IMR-90 (cell line): Measurements from ENCODE around the gene PGRMC1. TPM values are rescaled to one million over a fixed set of nuclear protein-coding genes. Genes with fewer than 3 reads are reported as not detected.

Experiments
- ATAC-seq: fragments of 200-7000 bp; cut with Tn5 transposase; 2 replicates; pipeline ENCODE4 v1.9.1; 2020; ENCODE audit warnings: low read depth, mild to moderate bottlenecking, moderate library complexity
- BruUV-seq: library from RNA; stranded (reverse); fragments of 400-500 nt; replicated peaks from 2 replicates; lab custom pipeline; 2021; lab: Mats Ljungman, UMichigan
- CTCF ChIA-PET: fragments of 300-600 bp; formaldehyde crosslinking; extraction: SDS; loops from one replicate; lab custom pipeline; 2021; ENCODE audit warnings: antibody characterized with exemption; lab: Yijun Ruan, JAX
- POLR2A ChIA-PET: fragments of 300-600 bp; sonication (Branson Sonifier 250); formaldehyde crosslinking; loops from one replicate; lab custom pipeline; 2022; ENCODE audit warnings: antibody characterized with exemption; ENCODE audit not compliant: unreplicated experiment; lab: Charles Lee
- DNase-seq: peaks from one replicate; pipeline ENCODE4 v3.0.0; 2013
- H2AFZ ChIP-seq: replicated peaks from 2 replicates; pipeline ENCODE3; 2013; ENCODE audit warnings: low read length, mild to moderate bottlenecking; ENCODE audit not compliant: poor library complexity
- H2AK5ac ChIP-seq: 2 replicates; pipeline ENCODE4 v1.6.1; 2013; ENCODE audit warnings: low read depth, low read length, inconsistent platforms
- H2AK9ac ChIP-seq: replicated peaks from 2 replicates; pipeline ENCODE3; 2013; ENCODE audit warnings: mild to moderate bottlenecking, low read depth, low read length, moderate library complexity; ENCODE audit not compliant: poor library complexity
- H2BK120ac ChIP-seq: 2 replicates; pipeline ENCODE4 v1.6.1; 2013; ENCODE audit warnings: low read depth, low read length, inconsistent platforms
- H2BK15ac ChIP-seq: 3 replicates; pipeline ENCODE4 v1.6.1; 2013; ENCODE audit warnings: low read depth, low read length, inconsistent platforms
- H2BK20ac ChIP-seq: 2 replicates; pipeline ENCODE4 v1.6.1; 2013; ENCODE audit warnings: low read depth, mild to moderate bottlenecking, inconsistent platforms, low read length, moderate library complexity
- H2BK5ac ChIP-seq: 2 replicates; pipeline ENCODE4 v1.6.1; 2013; ENCODE audit warnings: mild to moderate bottlenecking, low read depth, low read length, inconsistent platforms; ENCODE audit not compliant: poor library complexity, severe bottlenecking
- H3K14ac ChIP-seq: replicated peaks from 2 replicates; pipeline ENCODE4 v1.6.1; 2013; ENCODE audit warnings: low read depth, low read length, inconsistent platforms
- H3K18ac ChIP-seq: 2 replicates; pipeline ENCODE4 v1.6.1; 2013; ENCODE audit warnings: low read depth, low read length, control low read depth
- H3K23ac ChIP-seq: 2 replicates; pipeline ENCODE4 v1.6.1; 2013; ENCODE audit warnings: low read depth, low read length, inconsistent platforms
- H3K27ac ChIP-seq: 2 replicates; pipeline ENCODE4 v1.5.1; 2013; ENCODE audit warnings: mild to moderate bottlenecking, control low read depth, low read length; ENCODE audit not compliant: insufficient read depth
- H3K27me3 ChIP-seq: 2 replicates; pipeline ENCODE4 v1.6.1; 2013; ENCODE audit warnings: low read length; ENCODE audit not compliant: control insufficient read depth, insufficient read depth
- H3K36me3 ChIP-seq: 2 replicates; pipeline ENCODE4 v1.6.1; 2013; ENCODE audit warnings: low read length, mixed read lengths; ENCODE audit not compliant: control insufficient read depth, insufficient read depth
- H3K4ac ChIP-seq: 2 replicates; pipeline ENCODE4 v1.6.1; 2013; ENCODE audit warnings: low read depth, low read length, inconsistent platforms
- H3K4me1 ChIP-seq: 2 replicates; pipeline ENCODE4 v1.6.1; 2013; ENCODE audit warnings: low read length, mixed read lengths; ENCODE audit not compliant: control insufficient read depth, insufficient read depth
- H3K4me2 ChIP-seq: 2 replicates; pipeline ENCODE4 v1.6.1; 2013; ENCODE audit warnings: low read depth, mild to moderate bottlenecking, control low read depth, low read length, moderate library complexity
- H3K4me3 ChIP-seq: 2 replicates; pipeline ENCODE4 v1.5.1; 2013; ENCODE audit warnings: low read depth, mild to moderate bottlenecking, control low read depth, low read length, moderate library complexity; ENCODE audit not compliant: insufficient read depth
- H3K56ac ChIP-seq: 2 replicates; pipeline ENCODE4 v1.6.1; 2013; ENCODE audit warnings: low read length, inconsistent platforms; ENCODE audit not compliant: insufficient read depth; ENCODE audit errors: extremely low read depth
- H3K79me1 ChIP-seq, 2 experiments: 2 replicates each; pipeline ENCODE4 v1.6.1; 2013; ENCODE audit warnings: low read length in 2 of 2, inconsistent platforms in 1 of 2, low read depth in 1 of 2
- H3K9ac ChIP-seq: 2 replicates; pipeline ENCODE4 v1.6.1; 2013; ENCODE audit warnings: low read depth, low read length, control low read depth
- H3K9me1 ChIP-seq: 2 replicates; pipeline ENCODE4 v1.6.1; 2013; ENCODE audit warnings: low read length, inconsistent platforms; ENCODE audit not compliant: insufficient read depth
- H3K9me3 ChIP-seq: 2 replicates; pipeline ENCODE4 v1.6.1; 2013; ENCODE audit warnings: low read length; ENCODE audit not compliant: control insufficient read depth, insufficient read depth
- H4K20me1 ChIP-seq: 2 replicates; pipeline ENCODE4 v1.6.1; 2013; ENCODE audit warnings: low read length, inconsistent platforms; ENCODE audit not compliant: insufficient read depth
- H4K5ac ChIP-seq: 2 replicates; pipeline ENCODE4 v1.6.1; 2013; ENCODE audit warnings: mild to moderate bottlenecking, low read depth, low read length, control low read depth
- H4K8ac ChIP-seq, 2 experiments: 2 replicates each; pipeline ENCODE4 v1.6.1; 2013; ENCODE audit warnings: low read depth in 2 of 2, low read length in 2 of 2, control low read depth in 1 of 2, inconsistent platforms in 1 of 2
- H4K91ac ChIP-seq: 2 replicates; pipeline ENCODE4 v1.6.1; 2013; ENCODE audit warnings: low read depth, low read length, inconsistent platforms; ENCODE audit not compliant: insufficient read depth
- BHLHE40 ChIP-seq: fragments of 150-350 bp; IDR thresholded peaks from 2 replicates; pipeline ENCODE4 v1.6.1; 2016; ENCODE audit warnings: mild to moderate bottlenecking, low read depth, low read length
- CEBPB ChIP-seq: IDR thresholded peaks from 2 replicates; pipeline ENCODE4 v1.6.1; 2012; ENCODE audit warnings: low read depth, low read length, improper control_type of control experiment
- CHD1 ChIP-seq: IDR thresholded peaks from 2 replicates; pipeline ENCODE4 v1.6.1; 2012; ENCODE audit warnings: low read depth, low read length, improper control_type of control experiment
- CTCF ChIP-seq: conservative IDR thresholded peaks from 2 replicates; pipeline ENCODE4 v1.5.1; 2012; ENCODE audit warnings: mild to moderate bottlenecking, low read depth, low read length, improper control_type of control experiment
- ELK1 ChIP-seq: fragments of 150-350 bp; IDR thresholded peaks from 2 replicates; pipeline ENCODE4 v1.6.1; 2016; ENCODE audit warnings: low read depth, mild to moderate bottlenecking, low read length, moderate library complexity, borderline replicate concordance
- FOS ChIP-seq: fragments of 150-350 bp; IDR thresholded peaks from 2 replicates; pipeline ENCODE4 v1.6.1; 2016; ENCODE audit warnings: low read depth, low read length
- MAFK ChIP-seq: IDR thresholded peaks from 2 replicates; pipeline ENCODE4 v1.6.1; 2012; ENCODE audit warnings: low read depth, low read length, improper control_type of control experiment
- MAZ ChIP-seq: IDR thresholded peaks from 2 replicates; pipeline ENCODE4 v1.6.1; 2012; ENCODE audit warnings: low read depth, mild to moderate bottlenecking, low read length, improper control_type of control experiment, moderate library complexity, borderline replicate concordance
- MXI1 ChIP-seq: IDR thresholded peaks from 2 replicates; pipeline ENCODE4 v1.6.1; 2012; ENCODE audit warnings: low read depth, mild to moderate bottlenecking, low read length, moderate library complexity, borderline replicate concordance
- NFE2L2 ChIP-seq: fragments of 150-350 bp; IDR thresholded peaks from 2 replicates; pipeline ENCODE4 v1.6.1; 2016; ENCODE audit warnings: low read depth, mild to moderate bottlenecking, low read length
- POLR2A ChIP-seq: IDR thresholded peaks from 2 replicates; pipeline ENCODE4 v1.6.1; 2012; ENCODE audit warnings: mild to moderate bottlenecking, low read depth, low read length
- RAD21 ChIP-seq: IDR thresholded peaks from 2 replicates; pipeline ENCODE4 v1.6.1; 2012; ENCODE audit warnings: low read length, improper control_type of control experiment
- RCOR1 ChIP-seq: IDR thresholded peaks from 2 replicates; pipeline ENCODE4 v1.6.1; 2012; ENCODE audit warnings: mild to moderate bottlenecking, low read length, improper control_type of control experiment; ENCODE audit not compliant: insufficient replicate concordance
- RFX5 ChIP-seq: IDR thresholded peaks from 2 replicates; pipeline ENCODE4 v1.8.0; 2012; ENCODE audit warnings: low read depth, mild to moderate bottlenecking, low read length, moderate library complexity
- SMC3 ChIP-seq: fragments of 150-350 bp; IDR thresholded peaks from 2 replicates; pipeline ENCODE4 v1.6.1; 2016; ENCODE audit warnings: low read depth, mild to moderate bottlenecking, antibody characterized with exemption, low read length, moderate library complexity
- WGBS, 2 experiments: methylation state at CpG; one replicate each; pipeline versions ENCODE4 v1.1.5 to v1.1.7; 2013; ENCODE audit warnings: missing lambda C conversion rate in 2 of 2; ENCODE audit not compliant: insufficient read length in 1 of 2; ENCODE audit errors: extremely low coverage in 2 of 2; 5-methylcytosine and 5-hydroxymethylcytosine counted together
- dilution Hi-C: fragments of 300-500 bp; cut with HindIII; formaldehyde crosslinking; loops from one replicate; pipeline ENCODE4 v1.14.3; 2018; ENCODE audit warnings: low sequenced_read_pairs; ENCODE audit not compliant: unreplicated experiment
- in situ Hi-C: fragments of 300-500 bp; cut with MboI; formaldehyde crosslinking; loops from 3 replicates; pipeline ENCODE4 v1.14.3; 2019; ENCODE audit warnings: low sequenced_read_pairs, inconsistent platforms, mixed read lengths
- intact Hi-C: fragments of 100-400 bp; cut with micrococcal nuclease; formaldehyde crosslinking; loops from 2 replicates; pipeline ENCODE4 v1.10.0; 2022
- polyA plus RNA-seq, 3 experiments: library from polyadenylated mRNA; depleted of rRNA; stranded (reverse); fragments of >200 nt; gene quantifications; 2 replicates each; pipeline ENCODE4 v1.2.3, GENCODE V29; 2012; ENCODE audit warnings: low replicate concordance in 1 of 3
- total RNA-seq: library from RNA; depleted of rRNA; stranded (reverse); fragments of >200 nt; gene quantifications from 2 replicates; pipeline ENCODE4 v1.2.3, GENCODE V29; 2012
- TF ChIP-seq, protein P1 (sequence below): fragments of 150-350 bp; IDR thresholded peaks from 2 replicates; pipeline ENCODE4 v1.6.1; 2017; ENCODE audit warnings: mild to moderate bottlenecking, antibody characterized with exemption, low read length, low read depth

The PGRMC1 gene
- total and polyA plus RNA-seq, 2 of the 4 experiments (the other 2 are of a cell fraction): 58.5 to 75.3 TPM

GRCh38 chrX:119249891-119250290 lies 13.8 kb downstream of the PGRMC1 start:
- in situ Hi-C loops (no loop called here), intact Hi-C loops (no loop called here), dilution Hi-C loops (no loop called here)
- no peak overlapping the region for H2BK15ac ChIP-seq
- H3K79me1 ChIP-seq: no peaks in the 10 kb centered on the region
- H3K4me3 ChIP-seq: no peak overlapping the region
- no peak overlapping the region for H3K9ac ChIP-seq
- H3K14ac ChIP-seq: no peak overlapping the region
- H2AK5ac ChIP-seq: no peak overlapping the region
- no peak overlapping the region for H4K8ac ChIP-seq
- H3K18ac ChIP-seq: no peak overlapping the region
- no peak overlapping the region for H2BK5ac ChIP-seq
- no TSS peak for BruUV-seq
- H2AFZ ChIP-seq: no peak overlapping the region
- H3K4me1 ChIP-seq: no peaks in the 10 kb centered on the region
- H2AK9ac ChIP-seq: no peak overlapping the region
- H3K56ac ChIP-seq: no peak overlapping the region
- no peak overlapping the region for H3K4ac ChIP-seq
- no peak overlapping the region for H4K91ac ChIP-seq
- no peak overlapping the region for H3K4me2 ChIP-seq
- peaks cover 3% of the 10 kb centered on the region; the same call in 1 of the 2 replicates for H3K36me3 ChIP-seq
- H3K9me1 ChIP-seq: no peaks in the 10 kb centered on the region
- CTCF ChIA-PET: interaction anchor here (0.5 kb wide), 1 partner anchor 28 kb away, joined by 4 read pairs; no protein-coding TSS in a partner anchor
- POLR2A ChIA-PET: no interaction called here
- H3K23ac ChIP-seq: no peak overlapping the region
- H4K20me1 ChIP-seq: no peaks in the 10 kb centered on the region
- DNase-seq: no peak
- ATAC-seq: no peak
- no peak for TF ChIP-seq CEBPB
- no peak for TF ChIP-seq CHD1
- no peak for TF ChIP-seq MXI1
- no peak for TF ChIP-seq SMC3
- TF ChIP-seq BHLHE40: no peak
- TF ChIP-seq RAD21: no peak
- TF ChIP-seq, protein P1, sequence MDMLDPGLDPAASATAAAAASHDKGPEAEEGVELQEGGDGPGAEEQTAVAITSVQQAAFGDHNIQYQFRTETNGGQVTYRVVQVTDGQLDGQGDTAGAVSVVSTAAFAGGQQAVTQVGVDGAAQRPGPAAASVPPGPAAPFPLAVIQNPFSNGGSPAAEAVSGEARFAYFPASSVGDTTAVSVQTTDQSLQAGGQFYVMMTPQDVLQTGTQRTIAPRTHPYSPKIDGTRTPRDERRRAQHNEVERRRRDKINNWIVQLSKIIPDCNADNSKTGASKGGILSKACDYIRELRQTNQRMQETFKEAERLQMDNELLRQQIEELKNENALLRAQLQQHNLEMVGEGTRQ: no peak
- no peak for TF ChIP-seq FOS
- no peak for TF ChIP-seq RCOR1
- no peak for TF ChIP-seq ELK1
- TF ChIP-seq RFX5: no peak
- no peak for TF ChIP-seq POLR2A
- TF ChIP-seq MAZ: no peak
- TF ChIP-seq NFE2L2: no peak
- no peak for TF ChIP-seq CTCF
- TF ChIP-seq MAFK: no peak
- no CpG with 5 or more reads among the region's 3 CpGs for WGBS, 2 experiments
- H3K9me3 ChIP-seq: no peaks in the 10 kb centered on the region
- H2BK20ac ChIP-seq: no peak overlapping the region
- H2BK120ac ChIP-seq: no peak overlapping the region
- no peak overlapping the region for H3K27ac ChIP-seq
- no peak overlapping the region for H4K5ac ChIP-seq
- H3K27me3 ChIP-seq: no peaks in the 10 kb centered on the region; the same call in none of the 2 replicates
